ELR (cell line): ENCODE data around the gene MYL4.
"Not testable (repeated sequence)": the region's sequence is repeated elsewhere in the genome, so short reads cannot be mapped to it uniquely, and the experiment has no call there.

Source experiments
- DNase-seq: peaks from one replicate; pipeline ENCODE4 v3.0.0-alpha.2; 2015; ENCODE audit warnings: low read depth

MYL4 gene

GRCh38 chr17:47221154-47221553 is 12.0 kb downstream of the MYL4 start:
- DNase-seq: no peak

GRCh38 chr17:47222047-47222446 is 12.9 kb downstream of the MYL4 start:
- no peak for DNase-seq

- DNase-seq: peak; percentile 73
Observed at GRCh38 chr17:47223007-47223406, 13.9 kb downstream of the MYL4 start.

- no peak for DNase-seq
Observed at GRCh38 chr17:47223460-47223859, 14.3 kb downstream of the MYL4 start.

- not testable (repeated sequence) for DNase-seq
Observed at GRCh38 chr17:47224077-47224476, 14.9 kb downstream of the MYL4 start.

- no peak for DNase-seq
Observed at GRCh38 chr17:47224966-47225365, 15.8 kb downstream of the MYL4 start.

- peak; percentile 98 for DNase-seq
Observed at GRCh38 chr17:47225436-47225858, 16.3 kb downstream of the MYL4 start.

GRCh38 chr17:47225911-47226688 is 17.0 kb downstream of the MYL4 start:
- DNase-seq: peak; percentile 21

GRCh38 chr17:47227862-47228261 is 18.7 kb downstream of the MYL4 start:
- no peak for DNase-seq

- DNase-seq: peak; percentile 97
Observed at GRCh38 chr17:47229535-47230443, 20.6 kb downstream of the MYL4 start.

GRCh38 chr17:47230864-47231263 is 21.7 kb downstream of the MYL4 start:
- DNase-seq: no peak

GRCh38 chr17:47231334-47231733 is 22.2 kb downstream of the MYL4 start:
- DNase-seq: no peak

GRCh38 chr17:47231866-47232265 is 22.7 kb downstream of the MYL4 start:
- DNase-seq: no peak

- no peak for DNase-seq
Observed at GRCh38 chr17:47232465-47232864, 23.3 kb downstream of the MYL4 start.

- DNase-seq: no peak
Observed at GRCh38 chr17:47235506-47235905, 26.4 kb downstream of the MYL4 start.

GRCh38 chr17:47235923-47236322 is 26.8 kb downstream of the MYL4 start:
- no peak for DNase-seq

- no peak for DNase-seq
Observed at GRCh38 chr17:47237841-47238240, 28.7 kb downstream of the MYL4 start.

GRCh38 chr17:47238321-47239010 is 29.3 kb downstream of the MYL4 start:
- DNase-seq: no peak

GRCh38 chr17:47239619-47239966 is 30.4 kb downstream of the MYL4 start:
- DNase-seq: no peak

- peak; percentile 100 for DNase-seq
Observed at GRCh38 chr17:47239967-47240651, 31.0 kb downstream of the MYL4 start.

GRCh38 chr17:47240806-47241205 is 31.7 kb downstream of the MYL4 start:
- no peak for DNase-seq

GRCh38 chr17:47242648-47243047 is 33.5 kb downstream of the MYL4 start:
- no peak for DNase-seq
